ENCODE results near the gene NKX6-1.

The NKX6-1 gene

DNA sequence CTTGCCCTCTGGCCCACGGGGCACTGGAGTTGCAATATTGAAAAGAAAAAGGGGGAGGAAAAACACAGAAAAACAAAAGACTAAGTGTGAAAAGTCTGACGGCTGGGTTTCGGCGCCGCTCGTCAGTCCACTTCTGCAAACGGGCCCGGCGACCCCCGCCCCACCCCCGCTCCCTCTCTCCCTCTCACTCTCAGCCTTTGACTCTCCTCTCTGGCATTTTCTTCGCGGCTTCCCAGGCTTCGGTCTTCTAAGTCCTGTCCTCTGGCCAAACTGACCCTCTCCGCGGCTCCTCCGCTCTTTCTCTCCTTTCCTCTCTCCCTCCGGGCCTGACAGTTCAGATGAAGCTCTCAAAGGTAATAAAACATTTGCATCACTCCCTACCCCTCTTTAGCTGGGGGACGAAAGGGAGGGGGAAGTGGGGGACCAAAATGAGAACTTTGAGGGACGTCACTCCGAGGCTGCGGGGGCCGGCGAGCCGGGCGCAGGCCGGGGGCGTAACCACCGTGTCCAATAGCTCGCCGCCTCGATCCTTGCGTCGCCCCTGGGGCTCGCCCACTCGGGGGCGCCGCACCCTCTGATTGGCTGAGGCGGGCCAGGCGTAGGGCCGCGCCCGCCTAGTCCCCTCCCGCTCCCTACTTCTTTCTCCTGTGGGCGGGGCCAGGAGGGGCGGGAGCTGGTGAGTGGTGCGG is at the start of gene NKX6-1:
NKX6-1 (minus strand) TSS at position 358 of the 689 bp plus-strand sequence. CDS start 1,064 bp downstream, outside the sequence.
- peak; percentile 81 for DNase-seq

DNA sequence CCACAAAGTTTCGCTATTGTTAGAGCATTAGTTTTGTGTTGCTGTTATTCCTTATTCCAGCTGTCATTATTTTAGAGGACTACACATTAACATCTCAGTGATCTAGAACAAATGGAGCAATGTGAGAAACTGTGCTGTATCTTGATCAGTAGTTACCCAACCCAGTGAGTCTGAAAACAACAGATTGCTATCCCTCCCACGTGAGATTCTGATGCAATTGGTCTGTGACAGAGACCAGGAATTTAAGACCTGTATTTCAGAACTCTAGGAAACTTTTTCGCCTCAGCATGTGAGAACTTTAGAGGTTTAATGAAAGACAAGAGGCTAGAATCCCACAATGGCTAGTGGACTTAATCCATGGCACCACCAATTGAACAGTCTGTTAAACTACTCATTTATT is 48.1 kb upstream of the NKX6-1 start:
- no peak for DNase-seq

- no peak for DNase-seq
These were observed 46.0 kb upstream of the NKX6-1 start for GRCh38 chr4:84545093-84545492.

DNA sequence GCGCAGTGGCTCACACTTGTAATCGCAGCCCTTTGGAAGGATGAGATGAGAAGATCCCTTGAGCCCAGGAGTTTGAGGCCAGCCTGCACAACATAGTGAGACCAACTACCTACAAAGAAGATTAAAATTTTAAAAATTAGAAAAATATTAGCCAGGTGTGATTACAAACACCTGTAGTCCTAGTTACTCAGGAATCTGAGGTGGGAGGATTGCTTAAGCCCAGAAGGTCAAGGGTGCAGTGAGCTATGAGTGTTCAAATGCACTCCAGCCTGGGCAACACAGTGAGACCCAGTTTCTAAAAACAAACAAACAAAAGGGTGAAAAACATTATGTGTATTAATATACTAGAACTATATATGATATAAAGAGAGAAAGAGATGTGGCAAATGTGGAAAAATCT is 36.8 kb upstream of the NKX6-1 start:
- no peak for DNase-seq

DNA sequence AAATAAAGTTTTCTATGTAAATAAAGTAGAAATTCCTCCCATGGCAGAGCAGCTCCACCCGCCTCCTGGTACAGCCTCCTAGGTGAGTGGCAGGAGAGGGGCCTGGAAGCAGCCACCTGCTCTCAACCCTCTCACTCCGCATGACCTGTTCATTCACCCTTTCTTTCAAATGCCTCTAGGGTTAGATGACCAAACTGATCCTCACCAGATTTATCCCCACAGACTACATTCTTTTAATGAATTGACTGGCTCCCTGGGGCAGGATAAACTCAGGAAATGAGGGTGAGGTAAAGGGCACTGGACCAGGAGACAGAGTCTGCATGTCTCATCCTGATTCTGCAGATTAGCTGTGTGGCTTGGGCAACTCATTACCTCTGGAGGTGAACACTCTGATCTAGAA is 32.6 kb upstream of the NKX6-1 start:
- DNase-seq = no peak

- no peak for DNase-seq
These were observed 31.8 kb upstream of the NKX6-1 start for GRCh38 chr4:84530871-84531270.

DNA sequence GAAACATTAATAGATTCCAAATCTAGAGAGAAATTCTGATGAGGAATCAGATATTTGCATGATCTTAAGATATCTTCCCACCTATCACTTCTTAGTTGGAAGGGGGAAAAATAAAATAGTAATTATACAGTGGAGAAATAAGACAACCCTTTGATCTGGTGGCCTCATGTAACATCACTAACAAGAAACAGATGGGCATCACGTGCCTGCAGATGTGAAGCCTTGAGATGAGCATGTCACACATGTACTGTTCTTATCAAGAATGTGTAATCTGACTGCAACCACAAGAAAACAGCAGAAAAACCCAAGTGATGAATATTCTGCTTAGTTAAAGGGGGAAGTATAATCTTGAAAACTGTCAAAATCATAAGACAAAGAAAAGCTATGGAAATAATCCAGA is 31.4 kb upstream of the NKX6-1 start:
- DNase-seq = no peak

GRCh38 chr4:84529169-84529751 is 30.2 kb upstream of the NKX6-1 start:
- no peak for DNase-seq

- no peak for DNase-seq
These were observed 28.3 kb upstream of the NKX6-1 start for GRCh38 chr4:84527391-84527790.

DNA sequence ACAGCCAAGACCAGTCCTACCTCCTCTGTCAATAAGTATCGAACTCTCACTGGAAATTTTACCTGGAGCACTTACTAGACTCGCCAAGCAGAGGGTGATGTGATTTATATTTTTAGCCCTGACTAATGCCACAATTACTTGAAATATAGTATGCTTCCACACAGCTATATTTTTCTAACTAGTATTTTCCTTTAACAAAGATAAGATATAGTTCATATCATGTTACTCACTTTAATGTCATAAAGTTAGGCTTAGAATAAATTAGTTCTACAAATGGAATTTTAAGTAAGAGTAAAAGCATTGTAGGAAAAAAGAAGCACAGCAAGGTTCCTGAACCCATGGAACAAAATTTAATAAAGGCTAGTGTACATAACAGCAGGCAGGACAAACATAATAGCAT is 16.0 kb upstream of the NKX6-1 start:
- no peak for DNase-seq

DNA sequence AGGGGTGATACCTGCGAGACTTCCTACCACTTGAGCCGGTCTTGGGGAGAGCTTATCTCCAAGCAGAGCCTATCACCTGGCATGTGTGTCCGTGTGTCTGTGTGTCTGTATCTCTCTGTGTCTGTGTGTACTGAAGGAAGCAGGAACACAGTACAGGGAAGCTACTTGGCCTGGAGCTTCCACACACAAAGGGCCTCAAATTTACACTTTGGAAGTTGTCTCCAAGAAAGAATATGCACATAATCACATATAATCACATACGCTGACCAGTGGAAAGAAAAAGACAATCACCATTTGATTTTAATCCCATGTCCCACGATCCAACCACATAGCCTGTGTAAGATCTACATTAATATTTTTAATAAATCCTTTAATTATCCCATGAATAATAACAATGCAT is 13.2 kb upstream of the NKX6-1 start:
- DNase-seq = no peak

DNA sequence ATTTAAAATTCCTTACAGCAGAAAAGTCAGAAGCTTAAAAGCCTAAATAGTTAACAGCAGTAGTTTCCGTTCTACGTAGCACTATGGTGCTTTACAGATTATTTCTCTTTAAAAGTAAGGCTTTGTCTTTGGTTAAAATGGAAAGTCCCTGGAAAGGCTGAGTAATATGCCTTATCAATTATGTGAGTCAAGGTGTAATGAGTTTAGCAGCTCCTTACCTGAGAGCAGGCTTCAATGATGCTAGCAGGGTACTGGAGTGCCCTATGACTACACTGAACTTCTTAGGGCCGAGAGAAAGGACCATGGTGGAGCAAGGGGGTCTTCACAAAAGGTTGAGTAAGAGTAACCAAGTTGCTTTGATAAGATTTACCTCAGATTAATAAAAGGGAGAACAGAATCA is 12.6 kb upstream of the NKX6-1 start:
- DNase-seq = no peak

GRCh38 chr4:84507941-84508340 is 8.8 kb upstream of the NKX6-1 start:
- DNase-seq = no peak

GRCh38 chr4:84504821-84505220 is 5.7 kb upstream of the NKX6-1 start:
- no peak for DNase-seq

DNA sequence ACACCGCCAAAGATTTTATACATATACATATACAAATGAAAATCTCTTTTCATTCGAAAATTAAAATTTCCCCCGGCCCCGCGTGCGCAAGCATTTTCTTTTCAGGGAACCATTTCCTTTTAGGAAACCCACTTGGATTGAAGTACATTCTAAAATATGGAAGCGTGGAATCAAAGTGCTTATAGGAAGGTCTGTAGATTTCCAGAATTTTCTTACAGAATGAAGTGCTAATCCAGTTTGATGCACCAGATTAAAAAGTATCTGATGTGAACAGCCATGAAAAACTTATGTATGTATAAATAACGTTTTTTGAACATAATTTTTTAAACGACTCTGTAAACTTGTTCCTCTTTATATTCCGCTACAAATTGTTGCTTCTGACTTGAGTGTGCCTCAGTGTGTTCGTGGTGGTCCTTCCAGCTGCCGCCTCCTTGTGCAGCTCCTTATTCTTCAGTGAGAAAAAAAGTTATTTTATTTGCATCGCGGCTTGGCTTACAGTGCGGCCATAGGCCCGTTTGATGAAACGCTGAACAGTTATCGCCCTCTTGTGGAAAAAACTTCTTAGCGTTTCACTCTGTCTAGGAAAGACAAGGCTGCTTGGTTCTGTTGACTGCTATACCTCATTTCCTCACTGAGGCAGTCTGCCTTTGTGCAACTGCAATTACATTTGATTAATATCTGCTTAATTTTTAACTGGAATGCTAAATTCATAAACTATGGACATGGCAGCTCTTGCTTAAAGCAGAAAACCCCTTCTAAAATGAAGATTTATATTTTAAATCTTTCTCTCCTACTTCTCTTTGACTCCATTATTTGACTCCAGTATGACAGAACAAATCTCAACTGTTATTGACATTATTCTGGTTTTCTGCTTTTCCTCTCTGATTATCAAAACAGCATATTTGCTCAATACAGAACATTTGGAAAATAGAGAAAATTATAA is 4.7 kb upstream of the NKX6-1 start:
- DNase-seq = no peak

DNA sequence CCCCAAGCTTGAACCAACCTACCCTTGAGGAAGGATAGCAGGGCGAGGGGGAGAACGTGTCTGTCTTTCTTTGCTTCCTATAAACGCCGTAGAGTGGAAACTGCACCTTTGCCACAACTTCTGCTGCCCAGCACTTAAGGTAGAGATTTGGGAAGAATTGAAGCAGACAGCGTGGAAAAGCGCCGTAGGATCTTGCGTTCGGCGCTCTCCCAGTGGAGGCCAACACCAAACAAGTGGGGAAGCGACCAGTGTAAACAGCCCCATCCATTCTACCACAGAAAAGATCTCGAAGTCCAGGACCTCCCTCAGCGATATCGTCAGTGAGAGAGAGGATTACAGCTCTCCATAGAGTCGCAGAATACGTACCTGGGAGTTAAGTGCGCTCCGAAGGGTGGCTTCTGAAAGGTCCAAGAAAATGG is 3.9 kb upstream of the NKX6-1 start:
- no peak for DNase-seq

DNA sequence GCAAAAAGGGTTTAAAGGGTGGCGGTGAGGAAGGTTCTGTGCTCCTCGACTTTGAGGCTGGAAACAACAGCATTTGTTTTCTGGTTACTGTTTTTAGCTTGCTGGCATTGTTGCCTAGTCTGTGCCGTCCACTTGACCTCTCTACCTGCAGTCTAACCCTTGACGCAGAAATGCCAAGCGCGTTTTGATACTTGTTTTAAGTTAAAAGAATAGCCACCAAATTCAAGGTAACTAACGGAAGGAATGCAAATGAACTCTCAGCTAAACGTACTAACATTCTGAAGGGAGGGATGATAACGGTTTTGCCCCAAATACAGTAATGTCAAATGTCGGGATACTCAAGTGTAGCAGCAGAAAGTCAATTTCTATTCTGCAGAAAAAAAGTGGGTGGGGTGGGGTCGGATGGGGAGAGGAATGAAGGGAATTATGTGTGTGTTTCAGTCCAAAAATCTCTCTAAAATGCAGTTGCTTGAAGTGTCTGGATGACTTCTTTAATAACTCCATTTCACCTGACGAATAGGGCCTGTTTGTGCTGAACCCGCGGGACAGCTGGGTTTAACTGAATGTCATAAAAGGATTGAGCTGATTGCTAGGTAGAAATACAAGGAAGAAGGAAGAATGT is 3.4 kb upstream of the NKX6-1 start:
- DNase-seq = no peak

- DNase-seq = no peak
These were observed 2.7 kb upstream of the NKX6-1 start for GRCh38 chr4:84501721-84502267.

DNA sequence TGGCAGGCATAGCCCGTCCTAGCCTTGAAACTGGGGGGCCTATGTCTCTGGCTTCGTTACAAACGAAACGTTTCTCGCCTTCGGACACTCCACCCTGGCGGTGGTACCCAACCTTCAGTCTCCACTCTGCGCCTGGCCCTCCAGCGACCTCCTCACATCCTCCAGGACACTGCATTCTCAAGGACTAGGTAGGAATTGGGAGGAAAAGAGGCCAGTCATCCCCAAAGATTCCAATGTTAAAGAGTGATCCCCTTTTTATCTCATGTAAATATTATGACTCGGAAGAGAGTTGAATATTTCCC is 2.1 kb upstream of the NKX6-1 start:
- no peak for DNase-seq

- no peak for DNase-seq
These were observed 1.5 kb upstream of the NKX6-1 start for GRCh38 chr4:84500386-84501201.

- no peak for DNase-seq
These were observed 511 bp upstream of the NKX6-1 start for GRCh38 chr4:84499624-84499982.

DNA sequence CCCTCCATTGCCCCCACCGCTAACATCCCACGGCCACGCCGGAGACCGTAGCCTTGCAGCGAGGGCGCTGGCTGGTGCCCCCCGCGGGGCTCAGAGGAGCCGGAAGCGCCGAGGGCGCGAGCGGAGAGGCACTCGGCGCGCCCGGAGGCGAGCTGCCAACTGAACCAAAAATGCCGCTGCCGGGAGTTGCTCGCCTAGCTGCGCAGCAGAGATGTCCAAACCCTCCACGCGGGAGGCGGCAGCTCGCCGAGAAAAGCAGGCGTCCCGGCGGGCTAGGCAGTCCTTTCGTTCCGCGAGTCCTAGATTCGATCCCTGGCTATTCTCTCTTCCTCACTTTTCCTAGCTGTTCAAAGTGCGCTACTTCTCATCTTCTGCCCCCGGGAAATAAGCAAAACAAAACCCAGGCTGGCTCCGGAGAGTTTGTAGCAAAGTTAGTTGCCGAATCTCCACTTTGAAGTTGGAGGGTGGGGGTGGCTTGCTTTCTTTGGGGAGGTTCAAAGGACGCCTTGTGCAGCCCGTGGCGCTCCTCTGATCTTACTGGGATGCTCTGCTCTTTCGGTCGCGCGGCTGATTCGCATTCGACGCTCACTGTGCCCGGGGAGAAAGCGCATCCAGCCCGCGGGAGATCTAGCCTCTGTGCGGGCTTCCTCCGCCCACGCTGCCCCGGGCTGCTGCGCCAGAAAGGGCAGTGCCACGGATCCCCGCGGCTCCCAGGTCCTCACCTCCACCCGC is 723 bp downstream of the NKX6-1 start:
- no peak for DNase-seq

Measured in right hindlimb (tissue), 1 donor.